GM18909 (cell line): ENCODE data around the gene NOTCH4.
A peak's percentile ranks its signal among the peaks of the same experiment; 100 is the strongest.
"Not testable (repeated sequence)": the region's sequence is repeated elsewhere in the genome, so short reads cannot be mapped to it uniquely, and the experiment has no call there.

Experiments
- ATAC-seq: cut with Tn5 transposase; IDR thresholded peaks from one replicate; pipeline ENCODE4 v1.9.1; 2021; ENCODE audit warnings: mild to moderate bottlenecking; ENCODE audit not compliant: unreplicated experiment, poor library complexity

The NOTCH4 gene

GRCh38 chr6:32220021-32220420 lies 3.8 kb downstream of the NOTCH4 start:
- ATAC-seq: no peak

GRCh38 chr6:32218167-32218566 lies 5.7 kb downstream of the NOTCH4 start:
- ATAC-seq: no peak

- no peak for ATAC-seq
Observed at GRCh38 chr6:32216998-32217397, 6.9 kb downstream of the NOTCH4 start.

- no peak for ATAC-seq
Observed at GRCh38 chr6:32216285-32216684, 7.6 kb downstream of the NOTCH4 start.

GRCh38 chr6:32215617-32216016 lies 8.2 kb downstream of the NOTCH4 start:
- ATAC-seq: no peak

GRCh38 chr6:32214126-32214525 lies 9.7 kb downstream of the NOTCH4 start:
- ATAC-seq: no peak

GRCh38 chr6:32213649-32214048 lies 10.2 kb downstream of the NOTCH4 start:
- no peak for ATAC-seq

- ATAC-seq: no peak
Observed at GRCh38 chr6:32212076-32212760, 11.6 kb downstream of the NOTCH4 start.

GRCh38 chr6:32211432-32211831 lies 12.4 kb downstream of the NOTCH4 start:
- not testable (repeated sequence) for ATAC-seq

GRCh38 chr6:32210191-32210601 lies 13.7 kb downstream of the NOTCH4 start:
- no peak for ATAC-seq

GRCh38 chr6:32208996-32209395 lies 14.9 kb downstream of the NOTCH4 start:
- ATAC-seq: no peak

GRCh38 chr6:32204268-32204715 lies 19.6 kb downstream of the NOTCH4 start:
- no peak for ATAC-seq

GRCh38 chr6:32203426-32204267 lies 20.2 kb downstream of the NOTCH4 start:
- no peak for ATAC-seq

GRCh38 chr6:32202186-32202585 lies 21.7 kb downstream of the NOTCH4 start:
- ATAC-seq: no peak

- ATAC-seq: no peak
Observed at GRCh38 chr6:32200711-32201475, 23.0 kb downstream of the NOTCH4 start.

GRCh38 chr6:32198866-32199265 lies 25.0 kb downstream of the NOTCH4 start:
- no peak for ATAC-seq

- no peak for ATAC-seq
Observed at GRCh38 chr6:32198345-32198696, 25.5 kb downstream of the NOTCH4 start.

GRCh38 chr6:32196682-32197616 lies 26.9 kb downstream of the NOTCH4 start:
- ATAC-seq: no peak

- ATAC-seq: peak; percentile 80
Observed at GRCh38 chr6:32195902-32196681, 27.8 kb downstream of the NOTCH4 start.
